HG03280 (cell line): ENCODE measurements around the gene FLT3LG.
A peak's percentile ranks its signal among the peaks of the same experiment; 100 is the strongest.
"Not testable (repeated sequence)": the region's sequence is repeated elsewhere in the genome, so short reads cannot be mapped to it uniquely, and the experiment has no call there.

Experiments used
- ATAC-seq: cut with Tn5 transposase; IDR thresholded peaks from one replicate; pipeline ENCODE4 v1.9.1; 2021; ENCODE audit warnings: mild to moderate bottlenecking, moderate library complexity; ENCODE audit not compliant: unreplicated experiment

FLT3LG gene

GRCh38 chr19:49440439-49441209 lies 33.4 kb upstream of the FLT3LG start:
- ATAC-seq: no peak

DNA sequence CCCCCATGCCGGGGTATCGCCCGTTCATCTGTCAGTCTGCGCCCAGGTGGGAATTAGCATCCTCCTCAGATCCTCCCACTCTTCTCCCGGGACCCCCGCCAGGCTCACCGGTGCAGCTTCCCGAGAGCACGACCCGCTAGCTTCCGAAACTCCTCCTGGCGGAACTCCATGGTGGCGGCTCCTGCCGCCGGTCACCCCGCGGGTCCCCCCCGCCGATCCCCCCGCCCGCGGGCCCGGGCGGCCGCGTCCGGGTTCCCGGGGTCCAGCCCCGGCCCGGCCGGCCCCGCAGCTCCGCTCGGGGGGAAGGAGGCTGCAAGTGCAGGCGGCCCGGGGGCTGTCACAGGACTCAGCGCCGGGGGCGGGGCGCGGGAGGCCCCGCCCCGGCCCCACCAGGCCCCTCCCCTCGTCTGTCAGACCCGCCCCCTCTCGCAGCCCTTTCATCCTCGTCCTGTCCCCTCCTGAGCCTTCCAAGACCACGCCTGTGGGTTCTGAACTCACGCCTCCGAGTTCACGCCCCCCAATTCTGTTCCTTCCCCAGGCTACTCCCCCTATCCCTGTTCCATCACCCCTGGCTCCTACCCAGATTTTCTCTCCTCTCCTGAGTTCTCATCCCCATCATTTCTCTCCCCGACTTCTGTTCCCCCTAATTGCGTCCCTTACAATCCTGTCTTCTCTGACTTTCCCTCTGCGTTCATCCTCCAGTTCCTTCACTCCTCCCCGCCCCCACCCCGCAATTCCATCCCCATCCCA lies 32.6 kb upstream of the FLT3LG start, which contains the start of gene SLC17A7:
Gene SLC17A7 (minus strand): TSS at position 318 of the 750 bp plus-strand sequence. CDS start 148 bp downstream, at position 170.
- ATAC-seq: no peak

DNA sequence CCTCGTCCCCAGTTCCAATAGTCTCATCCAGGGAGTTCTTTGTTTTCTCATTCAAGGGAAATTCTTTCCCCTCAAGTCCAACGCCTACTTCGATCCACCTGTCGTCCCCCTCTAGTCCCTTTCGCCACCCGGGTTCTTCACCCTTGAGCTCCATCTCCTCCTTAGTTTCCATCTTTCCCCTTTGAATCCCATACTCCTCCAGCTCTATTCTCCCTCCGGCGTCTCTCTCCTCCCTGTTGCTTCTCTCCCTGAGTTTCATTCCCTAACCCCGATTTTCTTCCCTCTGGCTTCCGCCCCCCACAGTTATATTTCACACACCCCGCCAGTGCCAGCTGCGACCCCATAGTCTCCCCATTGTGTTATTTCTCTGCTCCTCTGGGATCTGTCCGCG lies 32.1 kb upstream of the FLT3LG start:
- no peak for ATAC-seq

- no peak for ATAC-seq
Measured at GRCh38 chr19:49442354-49442753, 31.7 kb upstream of the FLT3LG start.

DNA sequence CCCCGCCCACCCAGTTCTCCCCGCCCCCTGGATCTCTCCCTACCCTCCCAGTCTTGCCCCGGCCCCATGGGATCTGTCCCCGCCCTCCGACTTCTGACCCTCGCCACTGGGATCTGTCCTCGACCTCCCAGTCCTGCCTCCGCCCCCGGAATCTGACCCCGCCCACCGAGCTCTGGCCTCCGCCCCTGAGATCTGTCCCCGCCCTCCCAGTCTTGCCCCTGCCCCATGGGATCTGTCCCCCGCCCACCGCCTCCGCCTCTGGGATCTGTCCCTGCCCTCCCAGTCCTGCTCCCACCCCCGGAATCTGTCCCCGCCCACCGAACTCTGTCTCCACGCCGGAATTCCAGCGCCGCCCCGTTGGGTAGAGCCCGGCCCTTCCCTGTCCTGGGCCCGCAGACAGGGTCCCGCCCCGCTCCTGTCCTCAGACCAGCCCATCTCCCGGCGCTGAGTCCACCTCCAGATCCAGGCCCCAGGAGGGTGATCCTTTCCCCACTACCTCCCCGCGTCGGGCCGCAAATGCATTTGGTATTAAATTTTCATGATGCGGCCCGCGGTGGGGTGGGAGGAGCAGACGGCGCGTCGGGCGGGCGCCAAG lies 31.1 kb upstream of the FLT3LG start:
- peak; percentile 22 for ATAC-seq

DNA sequence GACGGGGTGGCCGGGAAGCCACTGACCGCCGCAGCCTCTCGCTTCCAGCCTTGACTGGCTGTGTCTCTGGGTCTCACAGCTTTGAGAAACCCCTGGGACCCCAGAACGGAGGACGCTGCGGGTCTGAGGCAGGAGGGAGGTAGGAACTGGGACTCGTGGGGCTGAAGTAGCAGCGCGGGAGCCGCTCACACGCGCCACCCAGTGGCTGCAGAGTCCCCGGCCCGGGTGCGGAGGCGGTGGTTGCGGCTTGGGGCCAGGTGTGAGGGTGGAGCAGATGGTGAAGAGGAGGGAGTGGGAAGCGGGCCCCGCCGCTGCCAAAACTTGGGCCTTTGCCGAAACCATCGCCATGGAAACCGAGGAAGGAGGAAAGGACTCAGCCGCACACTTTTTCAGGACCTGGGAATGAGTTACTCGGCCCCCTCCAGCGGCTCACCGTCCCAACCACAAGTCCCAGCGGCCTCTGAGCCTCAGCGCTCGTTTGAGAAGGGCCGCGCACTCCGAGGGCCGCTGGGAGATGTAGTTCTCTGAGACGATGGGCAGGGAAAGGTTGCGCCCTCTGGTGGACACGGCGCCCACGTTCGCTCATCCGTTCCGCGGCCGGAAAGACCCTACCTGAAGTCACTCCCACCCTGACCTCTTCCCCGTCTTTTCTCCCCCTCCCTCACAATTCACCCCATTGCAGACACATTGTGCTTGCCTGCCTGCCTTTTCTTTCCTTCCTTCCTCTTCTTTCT lies 30.5 kb upstream of the FLT3LG start:
- ATAC-seq: peak; percentile 79

DNA sequence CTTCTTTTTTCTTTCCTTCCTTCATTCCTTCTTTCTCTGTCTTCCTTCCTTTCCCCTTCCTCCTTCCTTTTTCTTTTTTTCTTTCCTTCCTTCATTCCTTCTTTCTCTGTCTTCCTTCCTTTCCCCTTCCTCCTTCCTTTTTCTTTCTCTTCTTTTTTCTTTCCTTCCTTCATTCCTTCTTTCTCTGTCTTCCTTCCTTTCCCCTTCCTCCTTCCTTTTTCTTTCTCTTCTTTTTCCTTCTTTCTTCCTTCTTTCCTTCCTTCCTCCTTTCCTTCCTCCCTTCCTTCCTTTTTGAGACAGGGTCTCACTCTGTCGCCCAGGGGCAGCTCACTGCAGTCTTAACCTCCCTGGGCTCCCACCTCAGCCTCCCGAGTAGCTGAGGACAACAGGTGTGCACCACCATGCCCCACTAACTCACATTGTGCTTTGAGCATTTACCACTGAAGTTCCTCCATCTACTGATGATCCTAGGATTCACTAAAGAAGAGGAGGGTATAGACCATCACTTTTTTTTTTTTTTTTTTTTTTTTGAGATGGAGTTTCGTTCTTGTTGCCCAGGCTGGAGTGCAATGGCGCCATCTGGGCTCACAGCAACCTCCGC lies 29.8 kb upstream of the FLT3LG start:
- not testable (repeated sequence) for ATAC-seq

DNA sequence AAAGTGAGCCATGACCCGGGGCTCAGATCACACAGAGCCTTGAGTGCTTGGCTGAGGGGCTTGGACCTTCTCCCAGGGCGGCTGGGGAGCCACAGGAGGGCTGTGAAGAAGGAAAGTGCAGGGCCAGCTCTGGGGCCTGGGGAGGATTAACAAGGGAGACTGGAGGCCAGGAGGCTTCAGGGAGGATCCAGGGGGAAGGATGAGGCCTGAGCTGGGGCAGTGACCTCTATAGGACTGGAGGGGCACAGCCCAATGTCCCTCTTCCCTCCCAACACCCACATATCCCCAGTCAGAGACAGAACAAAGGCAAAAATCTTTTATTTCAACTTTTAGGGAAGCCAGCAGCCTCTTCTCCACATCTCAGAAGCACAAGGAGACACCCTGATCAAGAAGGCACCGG lies 28.0 kb upstream of the FLT3LG start:
- no peak for ATAC-seq

- ATAC-seq: no peak
Measured at GRCh38 chr19:49447485-49448431, 26.3 kb upstream of the FLT3LG start.

- ATAC-seq: no peak
Measured at GRCh38 chr19:49448432-49448786, 25.6 kb upstream of the FLT3LG start.

GRCh38 chr19:49450405-49450804 lies 23.6 kb upstream of the FLT3LG start:
- no peak for ATAC-seq

DNA sequence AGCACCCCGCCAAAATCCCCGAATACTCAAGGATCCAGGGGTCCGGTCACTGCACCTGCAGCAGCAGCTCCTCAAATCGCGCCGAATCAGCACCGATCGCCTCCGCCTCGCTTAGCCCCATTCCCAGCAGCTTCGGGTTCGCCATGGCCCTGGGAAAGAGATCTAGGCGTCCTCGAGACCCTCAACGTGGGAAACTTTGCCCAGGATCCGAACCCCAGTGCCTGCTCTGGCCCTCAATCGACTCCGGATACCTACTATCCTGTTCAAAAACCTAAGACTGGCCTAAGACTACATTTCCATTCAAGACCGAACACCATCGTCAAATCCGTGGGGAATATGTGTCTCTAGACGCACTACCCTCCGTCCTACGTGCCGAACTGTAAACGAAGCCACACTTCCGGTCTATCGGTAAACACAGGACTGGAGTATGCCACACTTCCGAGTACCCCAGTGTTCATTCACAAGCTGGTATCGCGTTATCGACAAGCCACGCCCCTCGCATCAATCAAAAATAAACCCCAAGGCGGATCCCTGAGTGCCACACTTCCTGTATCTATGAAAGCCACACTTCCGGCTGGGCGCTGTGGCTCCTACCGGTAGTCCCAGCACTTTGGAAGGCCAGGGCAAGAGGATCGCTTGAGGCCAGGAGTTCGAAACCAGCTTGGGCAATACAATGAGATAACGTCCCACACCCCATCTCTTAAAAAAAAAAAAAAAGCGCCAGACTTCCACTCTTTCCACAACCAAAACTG lies 22.4 kb upstream of the FLT3LG start, which contains the start of gene PIH1D1:
Gene PIH1D1 (minus strand): TSS at position 385 of the 752 bp plus-strand sequence. CDS start 240 bp downstream, at position 145.
- peak; percentile 60 for ATAC-seq

GRCh38 chr19:49453013-49453756 lies 20.8 kb upstream of the FLT3LG start, which contains the start of gene ALDH16A1:
Gene ALDH16A1 (plus strand): TSS chr19:49453225. CDS start chr19:49453332, 107 bp downstream.
- ATAC-seq: peak; percentile 78

DNA sequence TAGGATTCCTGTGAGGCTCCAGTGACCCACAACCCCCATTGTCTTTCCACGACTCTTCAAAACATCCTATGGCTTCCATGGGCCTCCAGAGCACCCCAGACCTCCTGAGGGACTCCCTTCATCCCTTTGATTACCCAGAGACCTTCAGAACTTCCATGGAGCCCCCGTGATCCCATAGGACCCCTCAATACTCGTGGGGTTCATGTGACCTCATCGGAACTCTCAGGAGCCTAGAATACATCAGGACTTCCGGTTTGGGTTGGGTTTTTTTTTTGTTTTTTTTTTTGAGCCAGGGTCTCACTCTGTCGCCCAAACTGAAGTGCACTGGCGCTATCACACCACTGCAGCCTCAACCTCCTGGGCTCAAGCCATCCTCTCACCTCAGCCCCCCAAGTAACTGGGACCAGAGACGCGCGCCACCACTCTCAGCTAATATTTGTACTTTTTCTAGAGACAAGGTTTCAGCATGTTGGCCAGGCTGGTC lies 20.2 kb upstream of the FLT3LG start:
- no peak for ATAC-seq

DNA sequence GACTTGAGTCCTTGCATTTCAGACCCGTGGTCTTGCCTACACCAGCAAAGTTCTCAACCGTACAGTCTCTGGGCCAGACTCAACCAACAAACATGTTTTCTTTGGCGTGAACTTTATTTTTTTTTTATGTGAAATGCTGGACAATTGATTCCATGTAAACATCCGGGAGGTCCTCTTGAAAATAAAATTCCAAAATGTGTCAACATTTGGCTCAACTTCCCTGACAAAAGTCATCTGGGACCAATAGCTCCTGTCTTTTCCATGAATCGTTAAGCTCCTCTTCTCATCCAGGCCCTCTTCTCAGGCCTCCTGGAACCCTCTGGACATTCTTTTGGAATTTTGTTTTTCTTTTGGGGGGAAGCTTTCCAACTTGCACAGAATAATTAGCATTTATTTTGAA lies 18.2 kb upstream of the FLT3LG start:
- no peak for ATAC-seq

- ATAC-seq: no peak
Measured at GRCh38 chr19:49456326-49456725, 17.7 kb upstream of the FLT3LG start.

DNA sequence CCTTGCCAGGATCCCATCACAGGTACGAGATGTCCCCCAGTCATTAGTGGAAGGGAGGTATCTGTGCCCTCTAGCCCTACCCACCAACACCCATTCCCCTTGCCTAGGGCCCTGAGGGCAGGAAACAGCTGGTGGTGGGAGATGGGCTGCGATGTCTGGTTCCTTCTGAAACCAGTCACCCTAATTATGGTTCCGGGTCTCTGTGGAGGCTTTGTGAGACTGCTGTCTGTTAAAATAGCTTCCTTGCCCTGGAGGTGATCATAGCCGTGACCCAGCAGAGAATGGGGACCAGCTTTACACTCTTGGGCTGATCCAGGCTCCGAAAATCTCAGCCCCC lies 15.5 kb upstream of the FLT3LG start:
- no peak for ATAC-seq

DNA sequence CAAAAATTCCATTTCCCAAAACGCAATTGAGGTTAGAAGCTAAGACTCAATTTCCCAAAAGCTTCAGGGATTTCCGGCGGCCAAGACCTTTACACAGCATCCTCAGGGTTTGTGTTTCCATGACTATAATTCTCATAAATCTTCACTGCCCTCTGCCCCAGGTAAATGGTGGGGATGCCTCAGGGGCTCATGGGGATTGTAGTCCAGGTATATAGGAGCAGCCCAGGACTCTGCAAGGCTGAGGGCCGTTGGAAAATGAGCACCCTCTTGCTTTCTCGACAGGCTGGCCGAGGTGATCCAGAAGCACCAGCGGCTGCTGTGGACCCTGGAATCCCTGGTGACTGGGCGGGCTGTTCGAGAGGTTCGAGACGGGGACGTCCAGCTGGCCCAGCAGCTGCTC lies 14.6 kb upstream of the FLT3LG start:
- no peak for ATAC-seq
